Astrocyte of the spinal cord (primary cell): Measurements from ENCODE around the gene CCAR1.
"Not testable (repeated sequence)": the region's sequence is repeated elsewhere in the genome, so short reads cannot be mapped to it uniquely, and the experiment has no call there.

Experiments used
- DNase-seq: peaks from one replicate; pipeline ENCODE4 v3.0.0; 2011; ENCODE audit warnings: low read depth, low spot score
- H3K4me3 ChIP-seq: 2 replicates; pipeline ENCODE4 v1.5.1; 2011; ENCODE audit warnings: low read depth, mild to moderate bottlenecking, low read length, moderate library complexity
- CTCF ChIP-seq: IDR thresholded peaks from 2 replicates; pipeline ENCODE4 v1.5.1; 2012; ENCODE audit warnings: low read depth, mild to moderate bottlenecking, low read length, inconsistent platforms
- in situ Hi-C: cut with HindIII; loops from 2 replicates; pipeline ENCODE4 v1.10.0; 2017; ENCODE audit warnings: low sequenced_read_pairs

The CCAR1 gene

GRCh38 chr10:68828833-68829232, 107.8 kb downstream of the CCAR1 start:
- DNase-seq = no peak
- in situ Hi-C loops = no loop called here
- TF ChIP-seq CTCF = no peak
- no peak overlapping the region for H3K4me3 ChIP-seq

GRCh38 chr10:68829521-68829920, 108.5 kb downstream of the CCAR1 start:
- in situ Hi-C loops = no loop called here

GRCh38 chr10:68829952-68830351, 108.9 kb downstream of the CCAR1 start:
- TF ChIP-seq CTCF = no peak
- in situ Hi-C loops = no loop called here
- no peak overlapping the region for H3K4me3 ChIP-seq
- DNase-seq = no peak

More at GRCh38 chr10:68829521-68829920, 108.5 kb downstream of the CCAR1 start:
- TF ChIP-seq CTCF = no peak
- no peak overlapping the region for H3K4me3 ChIP-seq
- no peak for DNase-seq

GRCh38 chr10:68831961-68832455, 111.0 kb downstream of the CCAR1 start:
- DNase-seq = no peak
- in situ Hi-C loops = no loop called here
- no peak for TF ChIP-seq CTCF
- no peak overlapping the region for H3K4me3 ChIP-seq

GRCh38 chr10:68832601-68833000, 111.6 kb downstream of the CCAR1 start:
- DNase-seq = no peak
- no peak overlapping the region for H3K4me3 ChIP-seq
- in situ Hi-C loops = no loop called here
- no peak for TF ChIP-seq CTCF

GRCh38 chr10:68837626-68838322, 116.7 kb downstream of the CCAR1 start:
- in situ Hi-C loops = no loop called here
- TF ChIP-seq CTCF = no peak
- DNase-seq = no peak
- no peak overlapping the region for H3K4me3 ChIP-seq

GRCh38 chr10:68840650-68841049, 119.6 kb downstream of the CCAR1 start:
- in situ Hi-C loops, DNase-seq, H3K4me3 ChIP-seq: not testable (repeated sequence)
